ENCODE results near the gene MICAL2.

DNA sequence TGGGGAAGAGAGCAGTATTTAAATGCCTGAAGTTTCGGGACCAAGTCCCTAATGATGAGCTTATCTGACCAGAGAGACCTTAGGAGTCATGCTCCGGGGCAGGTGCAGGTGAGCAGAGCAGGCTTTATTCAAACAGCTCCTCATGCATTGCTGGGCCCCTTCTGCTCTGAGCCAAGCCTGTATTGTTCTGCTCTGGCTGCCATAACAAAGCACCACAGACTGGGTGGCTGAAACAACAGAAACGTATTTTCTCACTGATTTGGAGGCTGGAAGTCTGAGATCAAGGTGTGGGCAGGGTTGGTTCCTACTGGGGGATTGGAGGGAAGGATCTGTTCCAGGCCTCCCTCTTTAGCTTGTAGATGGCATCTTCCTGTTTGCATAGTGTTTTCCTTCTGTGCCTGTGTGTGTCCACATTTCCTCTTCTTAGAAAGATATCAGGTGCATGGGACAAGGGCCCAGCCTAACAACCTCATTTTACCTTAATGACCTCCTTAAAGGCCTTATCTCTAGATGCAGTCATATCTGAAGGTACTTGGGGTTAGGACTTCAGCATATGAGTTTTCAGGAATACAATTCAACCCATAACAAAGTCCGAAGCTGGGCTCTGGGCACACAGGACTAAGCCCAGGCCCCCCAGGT, 169.9 kb downstream of the MICAL2 start:
- TF ChIP-seq CTCF (IDR thresholded peaks at IDR 0.05) = no peak
- TF ChIP-seq POLR2A (IDR thresholded peaks at IDR 0.05) = no peak
